ENCODE measurements around the gene SRRM3.
"Not testable (repeated sequence)": the region's sequence is repeated elsewhere in the genome, so short reads cannot be mapped to it uniquely, and the experiment has no call there.

SRRM3 gene

DNA sequence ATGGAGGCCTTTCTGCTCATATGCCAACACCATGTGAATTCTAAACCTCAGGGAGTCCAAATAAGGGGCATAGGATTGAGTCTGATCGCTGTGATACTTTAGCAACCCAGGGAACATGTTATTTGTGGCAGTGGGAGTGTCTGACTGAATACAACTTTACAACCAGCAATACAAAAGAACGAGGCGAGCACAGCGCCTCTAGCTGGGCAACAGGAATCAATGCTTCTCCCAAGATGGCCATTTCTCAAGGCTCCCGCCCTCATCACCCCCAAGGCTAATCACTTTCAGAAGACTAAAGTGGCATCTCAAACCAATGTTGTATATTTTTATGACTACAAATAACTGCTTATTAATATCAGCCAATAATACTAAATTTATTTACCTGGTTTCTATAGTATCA, 129.0 kb downstream of the SRRM3 start:
- TF ChIP-seq CTCF (IDR thresholded peaks at IDR 0.05; ENCODE audit: low read depth, low read length) = no peak
- no peak overlapping the region for H3K4me3 ChIP-seq (replicated peaks in 1 of 2; ENCODE audit: low read depth in 2 of 2, low read length in 2 of 2)
- no peak for DNase-seq (ENCODE audit: low read depth in 2 of 2)

DNA sequence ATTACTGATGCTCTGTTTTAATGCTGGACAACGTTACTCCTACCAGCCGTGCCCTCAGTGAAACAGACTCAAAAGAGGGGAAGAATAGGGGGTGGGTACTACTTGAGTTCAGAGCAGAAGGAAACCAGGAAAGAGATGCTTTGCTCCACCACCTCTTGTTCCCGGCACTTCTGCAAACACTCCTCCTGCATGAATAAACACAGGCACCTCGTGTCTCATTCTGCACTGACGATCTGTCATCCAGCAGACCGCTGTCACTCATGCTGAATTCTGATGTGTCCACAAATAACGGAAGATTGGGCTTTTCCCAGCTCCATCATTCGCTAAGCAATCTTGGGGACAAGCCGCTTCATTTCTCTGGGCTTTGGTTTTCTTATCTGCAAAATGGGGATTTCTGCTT, 130.4 kb downstream of the SRRM3 start:
- DNase-seq (ENCODE audit: low read depth in 2 of 2) = no peak
- no peak overlapping the region for H3K4me3 ChIP-seq (replicated peaks in 1 of 2; ENCODE audit: low read depth in 2 of 2, low read length in 2 of 2)
- TF ChIP-seq CTCF (IDR thresholded peaks at IDR 0.05; ENCODE audit: low read depth, low read length) = no peak

DNA sequence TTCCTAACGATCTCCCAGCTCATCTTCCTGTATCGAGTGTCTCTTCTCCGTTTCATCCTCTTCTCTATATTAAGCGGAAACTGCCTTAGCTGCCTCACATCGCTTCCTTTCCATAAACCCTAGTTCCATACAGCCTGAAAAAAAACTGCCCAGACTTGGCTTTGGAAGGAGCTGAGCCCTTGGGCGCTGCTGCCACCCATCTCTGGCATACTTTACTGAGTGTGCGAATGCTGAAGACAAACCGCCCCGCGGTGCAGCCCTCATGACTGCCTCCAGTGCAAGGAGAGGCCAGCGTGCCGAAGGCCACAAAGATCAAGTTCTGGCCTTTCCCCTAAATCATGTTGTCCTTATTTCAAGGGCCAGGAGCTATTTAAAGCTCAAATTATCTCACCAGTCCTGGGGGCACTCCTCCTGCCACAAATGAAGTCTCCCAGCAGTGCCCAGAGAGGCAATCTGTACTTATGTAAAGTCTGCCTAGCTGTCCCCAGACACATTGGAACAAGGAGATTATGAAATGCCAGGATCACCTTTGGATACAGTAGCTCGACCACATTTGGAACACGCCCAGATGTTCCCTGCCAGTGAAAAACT, 131.9 kb downstream of the SRRM3 start:
- DNase-seq (ENCODE audit: low read depth in 2 of 2) = peak in 1 of 2 donors; percentile 63
- no peak overlapping the region for H3K4me3 ChIP-seq (replicated peaks in 1 of 2; ENCODE audit: low read depth in 2 of 2, low read length in 2 of 2)
- no peak for TF ChIP-seq CTCF (IDR thresholded peaks at IDR 0.05; ENCODE audit: low read depth, low read length)

GRCh38 chr7:76334320-76334967, 132.7 kb downstream of the SRRM3 start:
- no peak for TF ChIP-seq CTCF (IDR thresholded peaks at IDR 0.05; ENCODE audit: low read depth, low read length)
- no peak for DNase-seq (ENCODE audit: low read depth in 2 of 2)
- no peak overlapping the region for H3K4me3 ChIP-seq (replicated peaks in 1 of 2; ENCODE audit: low read depth in 2 of 2, low read length in 2 of 2)

- H3K4me3 ChIP-seq (replicated peaks in 1 of 2; ENCODE audit: low read depth in 2 of 2, low read length in 2 of 2); DNase-seq (ENCODE audit: low read depth in 2 of 2): not testable (repeated sequence)
These were observed 133.7 kb downstream of the SRRM3 start for GRCh38 chr7:76335417-76335816.

GRCh38 chr7:76336094-76336493, 134.4 kb downstream of the SRRM3 start:
- DNase-seq (ENCODE audit: low read depth in 2 of 2) = no peak

More at GRCh38 chr7:76336094-76336493, 134.4 kb downstream of the SRRM3 start:
- no peak for TF ChIP-seq CTCF (IDR thresholded peaks at IDR 0.05; ENCODE audit: low read depth, low read length)
- no peak overlapping the region for H3K4me3 ChIP-seq (replicated peaks in 1 of 2; ENCODE audit: low read depth in 2 of 2, low read length in 2 of 2)

All from cardiac fibroblast (primary cell).